Testis (tissue), 3 donors: ENCODE measurements around the gene DNAH17. TPM values are rescaled to one million over a fixed set of nuclear protein-coding genes. Genes with fewer than 3 reads are reported as not detected.

ENCODE experiments used
- DNase-seq: peaks from one replicate; pipeline ENCODE4 v3.0.0-alpha.2; 2019
- H3K27ac ChIP-seq, 2 donors: fragments of 200-600 bp; sonication (generic); one replicate each; pipeline ENCODE4 v1.5.1; 2019
- H3K27me3 ChIP-seq: fragments of 200-600 bp; sonication (generic); one replicate; pipeline ENCODE4 v1.5.1; 2019
- H3K36me3 ChIP-seq: fragments of 200-600 bp; sonication (generic); one replicate; pipeline ENCODE4 v1.5.1; 2017; ENCODE audit warnings: low read depth; ENCODE audit errors: missing control alignments
- H3K4me1 ChIP-seq: fragments of 200-600 bp; sonication (generic); one replicate; pipeline ENCODE4 v1.5.1; 2019
- H3K4me3 ChIP-seq, 2 donors: fragments of 200-600 bp; sonication (generic); one replicate each; pipeline ENCODE4 v1.5.1; 2017 to 2019
- H3K9me3 ChIP-seq: fragments of 200-600 bp; sonication (generic); one replicate; pipeline ENCODE4 v1.5.1; 2017
- POLR2A ChIP-seq: fragments of 450-650 bp; IDR thresholded peaks from one replicate; pipeline ENCODE4 v1.6.1; 2017; ENCODE audit warnings: antibody characterized with exemption, mild to moderate bottlenecking, moderate library complexity
- WGBS, 2 donors: methylation state at CpG; one replicate each; pipeline ENCODE4 v1.1.5; 2018; 5-methylcytosine and 5-hydroxymethylcytosine counted together
- intact Hi-C: fragments of 100-400 bp; cut with DNase I; formaldehyde crosslinking; loops from one replicate; pipeline ENCODE4 v1.15.1; 2023; ENCODE audit warnings: low total_unique reads
- polyA plus RNA-seq: library from polyadenylated mRNA; stranded (reverse); fragments of 350-450 nt; fragmentation: Illumina TruSeq; extraction: RNeasy Lipid Tissue Mini Kit (QIAGEN cat#74804); gene quantifications from one replicate; pipeline ENCODE4 v1.2.3, GENCODE V29; 2014; ENCODE audit warnings: low read depth, low replicate concordance; ENCODE audit not compliant: insufficient read depth
- total RNA-seq, 2 donors: library from RNA; depleted of rRNA; stranded (reverse); fragments of >200 nt; gene quantifications; one replicate each; pipeline ENCODE4 v1.2.3, GENCODE V29; 2016
- TF ChIP-seq, protein P1 (sequence below), 3 experiments: fragments of 450-650 bp in 2 of 3; fragments of 200-600 bp in 1 of 3; sonication (generic) in 1 of 3; IDR thresholded peaks; one replicate each; pipeline ENCODE4 v1.5.1; 2016 to 2019; ENCODE audit warnings: antibody characterized with exemption in 3 of 3, mild to moderate bottlenecking in 2 of 3, moderate library complexity in 1 of 3

Gene DNAH17
- total and polyA plus RNA-seq, 3 donors from 2014 or later = 38.5 to 93.1 (median 57.6) TPM

GRCh38 chr17:78599419-78599818, 22.2 kb upstream of the DNAH17 start:
- no peak overlapping the region for H3K4me3 ChIP-seq
- no peak for DNase-seq
- no peaks in the 10 kb centered on the region for H3K36me3 ChIP-seq
- TF ChIP-seq, protein P1, sequence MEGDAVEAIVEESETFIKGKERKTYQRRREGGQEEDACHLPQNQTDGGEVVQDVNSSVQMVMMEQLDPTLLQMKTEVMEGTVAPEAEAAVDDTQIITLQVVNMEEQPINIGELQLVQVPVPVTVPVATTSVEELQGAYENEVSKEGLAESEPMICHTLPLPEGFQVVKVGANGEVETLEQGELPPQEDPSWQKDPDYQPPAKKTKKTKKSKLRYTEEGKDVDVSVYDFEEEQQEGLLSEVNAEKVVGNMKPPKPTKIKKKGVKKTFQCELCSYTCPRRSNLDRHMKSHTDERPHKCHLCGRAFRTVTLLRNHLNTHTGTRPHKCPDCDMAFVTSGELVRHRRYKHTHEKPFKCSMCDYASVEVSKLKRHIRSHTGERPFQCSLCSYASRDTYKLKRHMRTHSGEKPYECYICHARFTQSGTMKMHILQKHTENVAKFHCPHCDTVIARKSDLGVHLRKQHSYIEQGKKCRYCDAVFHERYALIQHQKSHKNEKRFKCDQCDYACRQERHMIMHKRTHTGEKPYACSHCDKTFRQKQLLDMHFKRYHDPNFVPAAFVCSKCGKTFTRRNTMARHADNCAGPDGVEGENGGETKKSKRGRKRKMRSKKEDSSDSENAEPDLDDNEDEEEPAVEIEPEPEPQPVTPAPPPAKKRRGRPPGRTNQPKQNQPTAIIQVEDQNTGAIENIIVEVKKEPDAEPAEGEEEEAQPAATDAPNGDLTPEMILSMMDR (IDR thresholded peaks at IDR 0.05) = no peak
- TF ChIP-seq POLR2A = no peak
- no peak overlapping the region for H3K27ac ChIP-seq
- H3K9me3 ChIP-seq = no peaks in the 10 kb centered on the region
- WGBS, 2 donors = 82 to 90% methylated on average over 5 of the region's 5 CpGs
- no peaks in the 10 kb centered on the region for H3K27me3 ChIP-seq
- H3K4me1 ChIP-seq = no peaks in the 10 kb centered on the region
- intact Hi-C loops = no loop called here

GRCh38 chr17:78598013-78598471, 20.8 kb upstream of the DNAH17 start:
- Histone ChIP-seq H3K4me3 (no peak overlapping the region), H3K27ac (no peak overlapping the region), H3K4me1 (no peaks in the 10 kb centered on the region), H3K36me3 (no peaks in the 10 kb centered on the region), H3K27me3 (no peaks in the 10 kb centered on the region), H3K9me3 (no peaks in the 10 kb centered on the region)
- no peak for DNase-seq
- intact Hi-C loops = no loop called here
- no peak for TF ChIP-seq POLR2A
- TF ChIP-seq, protein P1 (IDR thresholded peaks at IDR 0.05) = no peak
- 67 to 75% methylated on average over 9 of the region's 9 CpGs for WGBS, 2 donors

GRCh38 chr17:78596871-78597764, 19.9 kb upstream of the DNAH17 start:
- Histone ChIP-seq H3K27ac (no peak overlapping the region), H3K36me3 (no peaks in the 10 kb centered on the region), H3K4me1 (no peaks in the 10 kb centered on the region), H3K9me3 (no peaks in the 10 kb centered on the region), H3K4me3 (no peak overlapping the region), H3K27me3 (no peaks in the 10 kb centered on the region)
- 93 to 94% methylated on average over 12 of the region's 12 CpGs for WGBS, 2 donors
- TF ChIP-seq, protein P1 (IDR thresholded peaks at IDR 0.05) = no peak
- no peak for TF ChIP-seq POLR2A
- no peak for DNase-seq
- intact Hi-C loops = no loop called here

DNA sequence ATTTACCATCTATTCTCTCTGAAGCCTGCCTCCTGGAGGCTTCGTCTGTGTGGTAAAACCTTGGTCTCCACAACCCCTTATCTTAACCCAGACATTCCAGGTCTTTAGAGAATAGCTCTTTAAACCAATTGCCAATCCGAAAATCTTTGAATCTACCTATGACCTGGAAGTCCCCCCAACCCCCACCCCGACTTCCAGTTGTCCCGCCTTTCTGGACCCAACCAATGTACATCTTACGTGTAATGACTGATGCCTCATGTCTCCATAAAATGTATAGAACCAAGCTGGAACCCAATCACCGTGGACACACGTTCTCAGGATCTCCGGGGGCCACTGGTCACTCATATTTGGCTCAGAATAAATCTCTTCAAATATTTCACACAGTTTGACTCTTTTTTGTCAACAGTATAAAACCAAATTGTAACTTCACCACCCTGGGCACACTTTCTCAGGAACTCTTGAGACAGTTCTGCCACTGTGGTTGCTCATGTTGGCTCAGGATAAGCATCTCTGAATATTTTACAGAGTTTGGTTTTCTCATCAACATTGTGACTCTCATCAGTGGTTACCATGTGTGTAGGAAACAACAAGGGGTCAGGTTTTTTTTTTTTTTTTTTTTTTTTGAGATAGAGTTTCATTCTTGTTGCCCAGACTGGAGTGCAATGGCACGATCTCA, 18.1 kb upstream of the DNAH17 start:
- no peak for TF ChIP-seq POLR2A
- TF ChIP-seq, protein P1 (IDR thresholded peaks at IDR 0.05) = no peak
- WGBS, 2 donors = 92 to 96% methylated on average over 9 of the region's 9 CpGs
- intact Hi-C loops = no loop called here

More for the DNA sequence above, 18.1 kb upstream of the DNAH17 start:
- no peak for DNase-seq
- no peaks in the 10 kb centered on the region for H3K27me3 ChIP-seq
- no peaks in the 10 kb centered on the region for H3K4me1 ChIP-seq
- no peak overlapping the region for H3K27ac ChIP-seq
- H3K4me3 ChIP-seq = no peak overlapping the region
- no peaks in the 10 kb centered on the region for H3K36me3 ChIP-seq
- H3K9me3 ChIP-seq = no peaks in the 10 kb centered on the region
